Neural progenitor cell (in vitro differentiated cells): ENCODE measurements around the gene IMMP1L.

ENCODE experiments used
- CTCF ChIP-seq: fragments of 200-600 bp; sonication (generic); IDR thresholded peaks from 2 replicates; pipeline ENCODE4 v1.5.1; 2017; ENCODE audit warnings: antibody characterized with exemption, mild to moderate bottlenecking
- EZH2 ChIP-seq: fragments of 200-600 bp; sonication (generic); IDR thresholded peaks from 2 replicates; pipeline ENCODE4 v1.6.1; 2017; ENCODE audit warnings: antibody characterized with exemption, mild to moderate bottlenecking, moderate library complexity
- EZH2phosphoT487 ChIP-seq: fragments of 200-600 bp; sonication (generic); IDR thresholded peaks from 2 replicates; pipeline ENCODE4 v1.6.1; 2017; ENCODE audit warnings: antibody characterized with exemption

- TF ChIP-seq EZH2: no peak
- no peak for TF ChIP-seq CTCF
- TF ChIP-seq EZH2phosphoT487: no peak
Observed at GRCh38 chr11:31404614-31405013, 104.8 kb downstream of the IMMP1L start.
